ENCODE data around the gene CSTPP1.

- TF ChIP-seq CTCF (IDR thresholded peaks at IDR 0.05): no peak
- TF ChIP-seq POLR2A (IDR thresholded peaks at IDR 0.05; ENCODE audit: low read depth): no peak
- no peak for TF ChIP-seq EP300 (IDR thresholded peaks at IDR 0.05)
Measured at GRCh38 chr11:46969379-46969778, 32.8 kb downstream of the CSTPP1 start.

All from esophagus muscularis mucosa (tissue), 4 donors.